Kidney tubule cell (primary cell): ENCODE data around the gene CAVIN1.
"Not testable (repeated sequence)": the region's sequence is repeated elsewhere in the genome, so short reads cannot be mapped to it uniquely, and the experiment has no call there.

ENCODE experiments used
- DNase-seq: peaks from one replicate; pipeline ENCODE4 v3.0.0-alpha.2; 2018; ENCODE audit warnings: low spot score

The CAVIN1 gene

GRCh38 chr17:42378359-42378958, 44.6 kb downstream of the CAVIN1 start:
- DNase-seq: peak; percentile 39

GRCh38 chr17:42373896-42374295, 49.2 kb downstream of the CAVIN1 start:
- DNase-seq: no peak

GRCh38 chr17:42372142-42372541, 50.9 kb downstream of the CAVIN1 start:
- no peak for DNase-seq

- not testable (repeated sequence) for DNase-seq
Measured at GRCh38 chr17:42368797-42369561, 54.1 kb downstream of the CAVIN1 start.

- DNase-seq: not testable (repeated sequence)
Measured at GRCh38 chr17:42368310-42368709, 54.7 kb downstream of the CAVIN1 start.

- DNase-seq: not testable (repeated sequence)
Measured at GRCh38 chr17:42366176-42367023, 56.7 kb downstream of the CAVIN1 start.

- peak; percentile 75 for DNase-seq
Measured at GRCh38 chr17:42365136-42365535, 57.9 kb downstream of the CAVIN1 start.

GRCh38 chr17:42363767-42364585, 59.1 kb downstream of the CAVIN1 start:
- peak; percentile 19 for DNase-seq

- no peak for DNase-seq
Measured at GRCh38 chr17:42363231-42363630, 59.8 kb downstream of the CAVIN1 start.

GRCh38 chr17:42362245-42362961, 60.7 kb downstream of the CAVIN1 start:
- no peak for DNase-seq

GRCh38 chr17:42361781-42362186, 61.3 kb downstream of the CAVIN1 start:
- DNase-seq: peak; percentile 59

GRCh38 chr17:42360388-42360787, 62.7 kb downstream of the CAVIN1 start:
- peak; percentile 56 for DNase-seq

GRCh38 chr17:42359133-42359532, 63.9 kb downstream of the CAVIN1 start:
- no peak for DNase-seq

- DNase-seq: no peak
Measured at GRCh38 chr17:42358434-42358833, 64.6 kb downstream of the CAVIN1 start.

GRCh38 chr17:42354956-42355843, 67.9 kb downstream of the CAVIN1 start:
- DNase-seq: no peak
